HS-27A (cell line): ENCODE data around the gene FRMD4A.
"Not testable (repeated sequence)": the region's sequence is repeated elsewhere in the genome, so short reads cannot be mapped to it uniquely, and the experiment has no call there.

Experiments
- DNase-seq: peaks from one replicate; pipeline ENCODE4 v3.0.0-alpha.2; 2012; ENCODE audit warnings: low read depth, missing footprints

Gene FRMD4A

GRCh38 chr10:14052931-14053330 is 277.8 kb downstream of the FRMD4A start:
- no peak for DNase-seq

- DNase-seq = no peak
Observed at GRCh38 chr10:14050598-14050997, 280.1 kb downstream of the FRMD4A start.

GRCh38 chr10:14048930-14049613 is 281.7 kb downstream of the FRMD4A start:
- no peak for DNase-seq

- no peak for DNase-seq
Observed at GRCh38 chr10:14047431-14047830, 283.3 kb downstream of the FRMD4A start.

GRCh38 chr10:14042051-14042450 is 288.7 kb downstream of the FRMD4A start:
- not testable (repeated sequence) for DNase-seq

GRCh38 chr10:14040787-14041631 is 289.7 kb downstream of the FRMD4A start:
- no peak for DNase-seq

- no peak for DNase-seq
Observed at GRCh38 chr10:14039968-14040668, 290.6 kb downstream of the FRMD4A start.

- no peak for DNase-seq
Observed at GRCh38 chr10:14036233-14036632, 294.5 kb downstream of the FRMD4A start.

- no peak for DNase-seq
Observed at GRCh38 chr10:14035506-14035905, 295.2 kb downstream of the FRMD4A start.

GRCh38 chr10:14032406-14032998 is 298.2 kb downstream of the FRMD4A start:
- DNase-seq = no peak

GRCh38 chr10:14026325-14026724 is 304.4 kb downstream of the FRMD4A start:
- DNase-seq = no peak

- no peak for DNase-seq
Observed at GRCh38 chr10:14025283-14026189, 305.2 kb downstream of the FRMD4A start.

GRCh38 chr10:14024329-14025202 is 306.2 kb downstream of the FRMD4A start:
- DNase-seq = no peak

- DNase-seq = no peak
Observed at GRCh38 chr10:14023673-14024328, 306.9 kb downstream of the FRMD4A start.

GRCh38 chr10:14022954-14023672 is 307.6 kb downstream of the FRMD4A start:
- no peak for DNase-seq

- no peak for DNase-seq
Observed at GRCh38 chr10:14022052-14022451, 308.7 kb downstream of the FRMD4A start.

GRCh38 chr10:14020037-14020664 is 310.6 kb downstream of the FRMD4A start:
- DNase-seq = no peak

- no peak for DNase-seq
Observed at GRCh38 chr10:14017467-14017866, 313.3 kb downstream of the FRMD4A start.

- no peak for DNase-seq
Observed at GRCh38 chr10:14016931-14017333, 313.8 kb downstream of the FRMD4A start.
